ENCODE measurements around the gene CUEDC2. TPM values are rescaled to one million over a fixed set of nuclear protein-coding genes. Genes with fewer than 3 reads are reported as not detected.

The CUEDC2 gene
- total and polyA plus RNA-seq, 10 donors, result 35.3 to 59.1 (median 44.7) TPM

GRCh38 chr10:102384606-102385429, 47.6 kb downstream of the CUEDC2 start:
- H3K9me3 ChIP-seq, result no peaks in the 10 kb centered on the region
- H3K36me3 ChIP-seq, result peaks cover 3 to 40% (median 32%) of the 10 kb centered on the region in 6 donors
- peak overlapping the region in 2 of 8 donors; percentile 16 to 48 for H3K27ac ChIP-seq
- 62 to 76% (median 68%) methylated on average over 4 of the region's 4 CpGs for WGBS, 5 donors
- intact Hi-C loops (cut with DNase I; ENCODE audit: low total_unique reads), result no loop called here
- no peak for TF ChIP-seq CTCF (IDR thresholded peaks at IDR 0.05 in 8 of 11, conservative IDR thresholded peaks at IDR 0.05 in 3 of 11)
- no peak overlapping the region for H3K4me3 ChIP-seq
- H3K27me3 ChIP-seq (replicated peaks in 1 of 7), result no peaks in the 10 kb centered on the region
- peak; percentile 28 for DNase-seq
- peaks cover 2 to 15% (median 7%) of the 10 kb centered on the region in 6 donors for H3K4me1 ChIP-seq

DNA sequence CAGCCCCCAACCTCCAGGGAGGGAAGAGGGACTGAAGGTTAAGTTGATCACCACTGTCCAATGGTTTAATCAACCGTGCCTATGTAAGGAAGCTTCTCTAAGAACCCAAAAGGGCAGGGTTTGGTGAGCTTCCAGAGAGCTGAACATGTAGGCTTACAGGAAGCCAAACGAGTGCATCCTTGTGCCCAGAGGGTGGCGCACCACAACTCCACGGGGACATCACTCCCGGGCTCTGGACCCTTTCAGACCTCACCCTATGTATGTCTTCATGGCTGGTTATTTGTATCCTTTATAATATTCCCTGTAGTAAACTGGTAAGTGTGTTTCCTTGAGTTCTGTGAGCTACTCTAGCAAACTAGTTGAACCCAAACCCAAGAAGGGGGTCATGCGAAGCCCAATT, 48.3 kb downstream of the CUEDC2 start:
- Histone ChIP-seq H3K27me3 (replicated peaks in 1 of 7) (no peaks in the 10 kb centered on the region), H3K9me3 (no peaks in the 10 kb centered on the region), H3K4me1 (peaks cover 2 to 15% (median 7%) of the 10 kb centered on the region in 6 donors), H3K4me3 (no peak overlapping the region), H3K27ac (no peak overlapping the region), H3K36me3 (peaks cover 3 to 48% (median 39%) of the 10 kb centered on the region in 6 donors)
- peak; percentile 10 for DNase-seq
- intact Hi-C loops (cut with DNase I; ENCODE audit: low total_unique reads), result no loop called here
- WGBS, 5 donors, result 52 to 65% (median 63%) methylated on average over 6 of the region's 6 CpGs
- TF ChIP-seq POLR2A (IDR thresholded peaks at IDR 0.05) (no peak), CTCF (IDR thresholded peaks at IDR 0.05 in 8 of 11, conservative IDR thresholded peaks at IDR 0.05 in 3 of 11) (peak in 2 of 11 experiments; percentile 9 to 22)

DNA sequence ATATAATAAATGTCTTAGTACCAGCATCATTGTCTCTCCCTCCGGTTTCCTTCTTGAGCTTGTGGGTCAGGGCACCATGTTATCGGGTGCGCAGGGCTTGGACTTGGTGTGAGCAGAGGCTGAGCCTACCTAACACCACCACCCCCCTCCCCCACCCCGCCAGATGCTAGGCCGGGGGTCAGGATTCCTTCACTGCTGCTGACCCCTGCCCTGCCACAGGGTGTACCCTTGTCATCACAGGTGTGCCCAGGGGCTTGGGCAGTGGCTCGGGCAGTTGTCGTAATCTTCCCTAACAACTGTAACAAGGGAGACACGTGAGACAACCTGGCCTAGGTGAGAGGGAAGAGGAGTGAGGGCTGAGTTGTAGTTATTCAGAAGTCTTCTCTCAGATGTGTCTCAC, 49.5 kb downstream of the CUEDC2 start:
- TF ChIP-seq POLR2AphosphoS5 (IDR thresholded peaks at IDR 0.05), result peak in 1 of 3 donors; percentile 18
- TF ChIP-seq POLR2A (IDR thresholded peaks at IDR 0.05), result no peak
- peak; percentile 52 for DNase-seq

GRCh38 chr10:102381983-102382382, 50.4 kb downstream of the CUEDC2 start:
- H3K4me1 ChIP-seq, result peaks cover 2 to 15% (median 7%) of the 10 kb centered on the region in 6 donors
- TF ChIP-seq POLR2A (IDR thresholded peaks at IDR 0.05) (no peak), POLR2AphosphoS5 (IDR thresholded peaks at IDR 0.05) (peak in 1 of 3 donors; percentile 41)

More for the DNA sequence above, 49.5 kb downstream of the CUEDC2 start:
- H3K27me3 ChIP-seq (replicated peaks in 1 of 7), result no peaks in the 10 kb centered on the region
- no peak overlapping the region for H3K4me3 ChIP-seq
- intact Hi-C loops (cut with DNase I; ENCODE audit: low total_unique reads), result no loop called here
- H3K9me3 ChIP-seq, result no peaks in the 10 kb centered on the region
- H3K36me3 ChIP-seq, result peaks cover 3 to 60% (median 50%) of the 10 kb centered on the region in 6 donors
- no peak overlapping the region for H3K27ac ChIP-seq
- 87 to 97% (median 93%) methylated on average over 8 of the region's 8 CpGs for WGBS, 5 donors
- peaks cover 2 to 15% (median 7%) of the 10 kb centered on the region in 6 donors for H3K4me1 ChIP-seq

GRCh38 chr10:102379383-102379782, 53.0 kb downstream of the CUEDC2 start:
- intact Hi-C loops (cut with DNase I; ENCODE audit: low total_unique reads), result no loop called here
- Histone ChIP-seq H3K36me3 (peaks cover 3 to 94% (median 85%) of the 10 kb centered on the region in 6 donors), H3K4me1 (peaks cover 0 to 1% (median 0%) of the 10 kb centered on the region in 6 donors), H3K27me3 (replicated peaks in 1 of 7) (no peaks in the 10 kb centered on the region), H3K4me3 (no peak overlapping the region), H3K9me3 (no peaks in the 10 kb centered on the region), H3K27ac (no peak overlapping the region)
- TF ChIP-seq POLR2AphosphoS5 (IDR thresholded peaks at IDR 0.05), result no peak
- TF ChIP-seq CTCF (IDR thresholded peaks at IDR 0.05 in 8 of 11, conservative IDR thresholded peaks at IDR 0.05 in 3 of 11), result no peak
- no peak for TF ChIP-seq POLR2A (IDR thresholded peaks at IDR 0.05)
- DNase-seq, result peak; percentile 39
- 95 to 100% (median 97%) methylated on average over 6 of the region's 6 CpGs for WGBS, 5 donors

More at GRCh38 chr10:102381983-102382382, 50.4 kb downstream of the CUEDC2 start:
- H3K27me3 ChIP-seq (replicated peaks in 1 of 7), result no peaks in the 10 kb centered on the region
- peaks cover 3 to 68% (median 59%) of the 10 kb centered on the region in 6 donors for H3K36me3 ChIP-seq
- intact Hi-C loops (cut with DNase I; ENCODE audit: low total_unique reads), result no loop called here
- no peaks in the 10 kb centered on the region for H3K9me3 ChIP-seq
- WGBS, 5 donors, result 90 to 97% (median 92%) methylated on average over 7 to 9 of the region's 9 CpGs
- peak; percentile 76 for DNase-seq
- no peak overlapping the region for H3K4me3 ChIP-seq
- H3K27ac ChIP-seq, result no peak overlapping the region

Measured in spleen (tissue), 11 donors.